HCT116 (cell line): ENCODE results near the gene DCAF4L1. TPM values are rescaled to one million over a fixed set of nuclear protein-coding genes. Genes with fewer than 3 reads are reported as not detected.
A peak's percentile ranks its signal among the peaks of the same experiment; 100 is the strongest.

Experiments used
- ATAC-seq: fragments of 200-7000 bp; cut with Tn5 transposase; 2 replicates; pipeline ENCODE4 v1.9.1; 2020; ENCODE audit warnings: mild to moderate bottlenecking, moderate library complexity
- BruUV-seq: library from RNA; stranded (reverse); fragments of 400-500 nt; replicated peaks from 2 replicates; lab custom pipeline; 2021; lab: Mats Ljungman, UMichigan
- CTCF ChIA-PET: fragments of 300-600 bp; sonication (Branson Sonifier 250); formaldehyde crosslinking; loops from one replicate; lab custom pipeline; 2021; ENCODE audit warnings: antibody characterized with exemption; lab: Charles Lee
- POLR2A ChIA-PET: fragments of 300-600, 350-600 bp; sonication (Branson Sonifier 250); formaldehyde crosslinking; loops from one replicate; lab custom pipeline; 2021; ENCODE audit warnings: antibody characterized with exemption; lab: Charles Lee
- RAD21 ChIA-PET, 2 experiments: fragments of 300-600 bp; sonication (Branson Sonifier 250); formaldehyde crosslinking; loops; one replicate each; lab custom pipeline; 2023; ENCODE audit warnings: low total read pairs in 2 of 2; ENCODE audit not compliant: uncharacterized antibody in 2 of 2, unreplicated experiment in 2 of 2, low non-redundant PET in 1 of 2; lab: Charles Lee
- DNase-seq: peaks from one replicate; pipeline ENCODE4 v3.0.0-alpha.2; 2010; ENCODE audit warnings: low read depth, low spot score
- H2AFZ ChIP-seq: fragments of 200-600 bp; shearing (Covaris generic), sonication (generic); 2 replicates; pipeline ENCODE4 v1.6.1; 2017; ENCODE audit warnings: low read depth, mixed run types, mixed read lengths, antibody characterized with exemption, low read length; ENCODE audit not compliant: poor library complexity, severe bottlenecking
- H3K27ac ChIP-seq: 2 replicates; pipeline ENCODE4 v1.5.1; 2012; ENCODE audit warnings: low read depth, low read length
- H3K27me3 ChIP-seq: fragments of 200-600 bp; sonication (generic); 2 replicates; pipeline ENCODE4 v1.6.1; 2016; ENCODE audit warnings: mixed run types, low read length, mixed read lengths; ENCODE audit not compliant: insufficient read depth
- H3K36me3 ChIP-seq, 2 experiments: fragments of 200-500 bp in 1 of 2; fragments of 200-600 bp in 1 of 2; sonication (Bioruptor generic) in 1 of 2; sonication (generic) in 1 of 2; 2 replicates each; pipeline versions ENCODE4 v1.5.1 to v1.6.1; 2014 to 2016; ENCODE audit warnings: low read length in 2 of 2, inconsistent platforms in 1 of 2, mixed read lengths in 1 of 2, mixed run types in 1 of 2; ENCODE audit not compliant: insufficient read depth in 2 of 2, control insufficient read depth in 1 of 2
- H3K4me1 ChIP-seq, 2 experiments: fragments of 200-600 bp in 1 of 2; sonication (generic) in 1 of 2; 2 replicates each; pipeline versions ENCODE4 v1.5.1 to v1.6.1; 2012 to 2017; ENCODE audit warnings: low read length in 2 of 2, inconsistent platforms in 1 of 2, mild to moderate bottlenecking in 1 of 2, mixed read lengths in 1 of 2, mixed run types in 1 of 2, moderate library complexity in 1 of 2; ENCODE audit not compliant: insufficient read depth in 2 of 2, control insufficient read depth in 1 of 2
- H3K4me2 ChIP-seq: fragments of 200-600 bp; sonication (generic); 2 replicates; pipeline ENCODE4 v1.6.1; 2017; ENCODE audit warnings: mixed run types, low read length, mixed read lengths
- H3K4me3 ChIP-seq, 2 experiments: fragments of 200-600 bp in 1 of 2; sonication (generic) in 1 of 2; replicated peaks in 1 of 2; 2 replicates each; pipeline ENCODE4 v1.5.1; 2011 to 2016; ENCODE audit warnings: low read length in 2 of 2, control low read depth in 1 of 2, low read depth in 1 of 2, mild to moderate bottlenecking in 1 of 2, mixed read lengths in 1 of 2, mixed run types in 1 of 2
- H3K79me2 ChIP-seq: fragments of 200-600 bp; sonication (generic); 2 replicates; pipeline ENCODE4 v1.6.1; 2017; ENCODE audit warnings: mild to moderate bottlenecking, mixed run types, low read length, moderate library complexity, mixed read lengths; ENCODE audit not compliant: insufficient read depth
- H3K9ac ChIP-seq: fragments of 200-600 bp; sonication (generic); 2 replicates; pipeline ENCODE4 v1.6.1; 2016; ENCODE audit warnings: low read length, mixed read lengths
- H3K9me2 ChIP-seq: fragments of 200-600 bp; sonication (generic), shearing (Covaris generic); 2 replicates; pipeline ENCODE4 v1.6.1; 2017; ENCODE audit warnings: mixed run types, mild to moderate bottlenecking, moderate library complexity; ENCODE audit not compliant: insufficient read depth
- H3K9me3 ChIP-seq, 2 experiments: fragments of 200-500 bp in 1 of 2; fragments of 200-600 bp in 1 of 2; sonication (Bioruptor generic) in 1 of 2; sonication (generic) in 1 of 2; 2 replicates each; pipeline ENCODE4 v1.6.1; 2014 to 2017; ENCODE audit warnings: low read length in 2 of 2, mixed read lengths in 2 of 2, inconsistent platforms in 1 of 2, low read depth in 1 of 2, mild to moderate bottlenecking in 1 of 2, mixed run types in 1 of 2, moderate library complexity in 1 of 2; ENCODE audit not compliant: control insufficient read depth in 1 of 2, insufficient read depth in 1 of 2
- H4K20me1 ChIP-seq: fragments of 200-600 bp; sonication (generic), shearing (Covaris generic); 2 replicates; pipeline ENCODE4 v1.6.1; 2017; ENCODE audit warnings: mixed run types, mild to moderate bottlenecking, moderate library complexity; ENCODE audit not compliant: insufficient read depth
- CEBPB ChIP-seq: IDR thresholded peaks from 2 replicates; pipeline ENCODE4 v1.6.1; 2012; ENCODE audit warnings: low read depth
- CTCF ChIP-seq, 3 experiments: fragments of 200-600 bp in 1 of 3; sonication (generic) in 1 of 3; IDR thresholded peaks in 2 of 3; conservative IDR thresholded peaks in 1 of 3; 2 replicates each; pipeline ENCODE4 v1.5.1; 2012 to 2017; ENCODE audit warnings: low read depth in 2 of 3, low read length in 2 of 3, antibody characterized with exemption in 1 of 3, borderline replicate concordance in 1 of 3, control low read depth in 1 of 3, mild to moderate bottlenecking in 1 of 3, mixed read lengths in 1 of 3, mixed run types in 1 of 3, moderate library complexity in 1 of 3; ENCODE audit not compliant: insufficient read depth in 1 of 3
- EZH2phosphoT487 ChIP-seq: fragments of 200-600 bp; IDR thresholded peaks from 2 replicates; pipeline ENCODE4 v1.6.1; 2018; ENCODE audit warnings: antibody characterized with exemption, borderline replicate concordance
- FOSL1 ChIP-seq: IDR thresholded peaks from 2 replicates; pipeline ENCODE4 v1.6.1; 2012; ENCODE audit warnings: low read depth
- POLR2AphosphoS5 ChIP-seq: IDR thresholded peaks from 2 replicates; pipeline ENCODE4 v1.6.1; 2011; ENCODE audit warnings: mild to moderate bottlenecking, low read depth, low read length, moderate library complexity
- SP1 ChIP-seq: IDR thresholded peaks from 2 replicates; pipeline ENCODE4 v1.6.1; 2012; ENCODE audit warnings: low read depth
- YY1 ChIP-seq: IDR thresholded peaks from 2 replicates; pipeline ENCODE4 v1.6.1; 2011; ENCODE audit warnings: low read length, low read depth, moderate library complexity, mild to moderate bottlenecking; ENCODE audit not compliant: insufficient replicate concordance; ENCODE audit errors: extremely low read depth
- ZNF274 ChIP-seq: fragments of 200-500 bp; sonication (Bioruptor generic); IDR thresholded peaks from 2 replicates; pipeline ENCODE4 v1.6.1; 2014; ENCODE audit warnings: mild to moderate bottlenecking, low read depth, low read length, inconsistent platforms
- intact Hi-C: fragments of 100-400 bp; cut with micrococcal nuclease; formaldehyde crosslinking; loops from 2 replicates; pipeline ENCODE4 v1.10.0; 2022
- total RNA-seq: library from RNA; stranded (reverse); gene quantifications from one replicate; pipeline ENCODE4 v1.2.1, GENCODE V29; 2021; ENCODE audit not compliant: unreplicated experiment
- TF ChIP-seq, protein P1 (sequence below): IDR thresholded peaks from 2 replicates; pipeline ENCODE4 v1.6.1; 2012
- TF ChIP-seq, protein P2 (sequence below): IDR thresholded peaks from 2 replicates; pipeline ENCODE4 v1.6.1; 2012
- TF ChIP-seq, protein P3 (sequence below): IDR thresholded peaks from 2 replicates; pipeline ENCODE4 v1.6.1; 2011; ENCODE audit warnings: mild to moderate bottlenecking, low read length, moderate library complexity; ENCODE audit not compliant: insufficient replicate concordance; ENCODE audit errors: extremely low read depth

DCAF4L1 gene
- total RNA-seq, 1 experiment from 2014 or later: 0.39 TPM

- intact Hi-C loops: loop anchor here (1.0 kb wide), 1 partner anchor 270 kb away; no protein-coding TSS in a partner anchor
- Histone ChIP-seq H4K20me1 (no peaks in the 10 kb centered on the region), H2AFZ (no peak overlapping the region), H3K27ac (no peak overlapping the region), H3K79me2 (no peaks in the 10 kb centered on the region), H3K27me3 (no peaks in the 10 kb centered on the region), H3K9me3 (no peaks in the 10 kb centered on the region), H3K9ac (no peak overlapping the region), H3K4me3 (no peak overlapping the region), H3K4me2 (no peak overlapping the region), H3K9me2 (no peaks in the 10 kb centered on the region), H3K4me1 (no peaks in the 10 kb centered on the region), H3K36me3 (no peaks in the 10 kb centered on the region; a peak in 1 of 4 replicates)
- ATAC-seq (no peak), DNase-seq (peak; percentile 10)
- ChIA-PET POLR2A (interaction anchor here (0.7 kb wide), 1 partner anchor 339 kb away, joined by 4 read pairs; no protein-coding TSS in a partner anchor), CTCF (interaction anchor here (0.7 kb wide), 2 partner anchors 276 to 280 kb away, joined by 3 read pairs; no protein-coding TSS in a partner anchor), RAD21 (no interaction called here)
- peak; percentile 19 to 58 (median 40); a peak in 4 of 6 replicates for TF ChIP-seq CTCF (IDR thresholded peaks at IDR 0.05 in 2 of 3, conservative IDR thresholded peaks at IDR 0.05 in 1 of 3; ENCODE audit: borderline replicate concordance in 1 of 3, insufficient read depth in 1 of 3, low read depth in 2 of 3, low read length in 2 of 3)
- TF ChIP-seq, protein P1, sequence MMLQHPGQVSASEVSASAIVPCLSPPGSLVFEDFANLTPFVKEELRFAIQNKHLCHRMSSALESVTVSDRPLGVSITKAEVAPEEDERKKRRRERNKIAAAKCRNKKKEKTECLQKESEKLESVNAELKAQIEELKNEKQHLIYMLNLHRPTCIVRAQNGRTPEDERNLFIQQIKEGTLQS: no peak
- BruUV-seq: no TSS peak
Observed at GRCh38 chr4:41963105-41963504, 18.5 kb upstream of the DCAF4L1 start.

- Histone ChIP-seq H3K36me3 (no peaks in the 10 kb centered on the region; a peak in 1 of 4 replicates), H3K9me2 (no peaks in the 10 kb centered on the region), H2AFZ (no peak overlapping the region), H3K9ac (no peak overlapping the region), H3K79me2 (no peaks in the 10 kb centered on the region), H4K20me1 (no peaks in the 10 kb centered on the region), H3K4me2 (no peak overlapping the region), H3K27ac (no peak overlapping the region), H3K9me3 (no peaks in the 10 kb centered on the region), H3K4me3 (no peak overlapping the region), H3K4me1 (no peaks in the 10 kb centered on the region), H3K27me3 (no peaks in the 10 kb centered on the region)
- BruUV-seq: no TSS peak
- intact Hi-C loops: no loop called here
- DNase-seq (no peak), ATAC-seq (no peak)
- RAD21 ChIA-PET: no interaction called here
- POLR2A ChIA-PET: no interaction called here
- CTCF ChIA-PET: no interaction called here
- TF ChIP-seq, protein P2, sequence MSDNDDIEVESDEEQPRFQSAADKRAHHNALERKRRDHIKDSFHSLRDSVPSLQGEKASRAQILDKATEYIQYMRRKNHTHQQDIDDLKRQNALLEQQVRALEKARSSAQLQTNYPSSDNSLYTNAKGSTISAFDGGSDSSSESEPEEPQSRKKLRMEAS: no peak
- TF ChIP-seq SP1 (no peak), POLR2AphosphoS5 (no peak), EZH2phosphoT487 (no peak), YY1 (no peak), CEBPB (no peak), CTCF (IDR thresholded peaks at IDR 0.05 in 2 of 3, conservative IDR thresholded peaks at IDR 0.05 in 1 of 3; ENCODE audit: borderline replicate concordance in 1 of 3, insufficient read depth in 1 of 3, low read depth in 2 of 3, low read length in 2 of 3) (no peak), FOSL1 (no peak), ZNF274 (no peak)
- TF ChIP-seq, protein P3, sequence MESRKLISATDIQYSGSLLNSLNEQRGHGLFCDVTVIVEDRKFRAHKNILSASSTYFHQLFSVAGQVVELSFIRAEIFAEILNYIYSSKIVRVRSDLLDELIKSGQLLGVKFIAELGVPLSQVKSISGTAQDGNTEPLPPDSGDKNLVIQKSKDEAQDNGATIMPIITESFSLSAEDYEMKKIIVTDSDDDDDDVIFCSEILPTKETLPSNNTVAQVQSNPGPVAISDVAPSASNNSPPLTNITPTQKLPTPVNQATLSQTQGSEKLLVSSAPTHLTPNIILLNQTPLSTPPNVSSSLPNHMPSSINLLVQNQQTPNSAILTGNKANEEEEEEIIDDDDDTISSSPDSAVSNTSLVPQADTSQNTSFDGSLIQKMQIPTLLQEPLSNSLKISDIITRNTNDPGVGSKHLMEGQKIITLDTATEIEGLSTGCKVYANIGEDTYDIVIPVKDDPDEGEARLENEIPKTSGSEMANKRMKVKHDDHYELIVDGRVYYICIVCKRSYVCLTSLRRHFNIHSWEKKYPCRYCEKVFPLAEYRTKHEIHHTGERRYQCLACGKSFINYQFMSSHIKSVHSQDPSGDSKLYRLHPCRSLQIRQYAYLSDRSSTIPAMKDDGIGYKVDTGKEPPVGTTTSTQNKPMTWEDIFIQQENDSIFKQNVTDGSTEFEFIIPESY: no peak
- TF ChIP-seq, all 23 proteins: peak for 0
Observed at GRCh38 chr4:41964401-41964800, 17.2 kb upstream of the DCAF4L1 start.
